IPS-NIHi7 (cell line): ENCODE data around the gene CMPK2.

Source experiments
- DNase-seq: peaks from one replicate; pipeline ENCODE4 v3.0.0; 2012; ENCODE audit warnings: mixed read lengths; ENCODE audit errors: extremely low spot score

CMPK2 gene

GRCh38 chr2:6841537-6842287 is 24.0 kb downstream of the CMPK2 start:
- no peak for DNase-seq

- no peak for DNase-seq
Measured at GRCh38 chr2:6838673-6839319, 26.9 kb downstream of the CMPK2 start.

GRCh38 chr2:6835467-6835866 is 30.2 kb downstream of the CMPK2 start:
- no peak for DNase-seq

- no peak for DNase-seq
Measured at GRCh38 chr2:6834163-6834562, 31.5 kb downstream of the CMPK2 start.

- no peak for DNase-seq
Measured at GRCh38 chr2:6833300-6833604, 32.5 kb downstream of the CMPK2 start.

- DNase-seq: no peak
Measured at GRCh38 chr2:6832596-6833299, 33.0 kb downstream of the CMPK2 start.

- no peak for DNase-seq
Measured at GRCh38 chr2:6831229-6831628, 34.5 kb downstream of the CMPK2 start.

GRCh38 chr2:6828299-6828584 is 37.5 kb downstream of the CMPK2 start:
- peak; percentile 16 for DNase-seq

- DNase-seq: no peak
Measured at GRCh38 chr2:6827566-6828298, 38.0 kb downstream of the CMPK2 start.

GRCh38 chr2:6826081-6826913 is 39.4 kb downstream of the CMPK2 start:
- DNase-seq: peak; percentile 52

- DNase-seq: no peak
Measured at GRCh38 chr2:6824962-6825361, 40.7 kb downstream of the CMPK2 start.

- no peak for DNase-seq
Measured at GRCh38 chr2:6823111-6823510, 42.6 kb downstream of the CMPK2 start.

GRCh38 chr2:6822406-6822805 is 43.3 kb downstream of the CMPK2 start:
- DNase-seq: no peak

GRCh38 chr2:6820903-6821584 is 44.7 kb downstream of the CMPK2 start:
- no peak for DNase-seq

- DNase-seq: no peak
Measured at GRCh38 chr2:6820236-6820635, 45.5 kb downstream of the CMPK2 start.

GRCh38 chr2:6819668-6820067 is 46.0 kb downstream of the CMPK2 start:
- no peak for DNase-seq

- DNase-seq: no peak
Measured at GRCh38 chr2:6818012-6818411, 47.7 kb downstream of the CMPK2 start.

GRCh38 chr2:6814869-6815268 is 50.8 kb downstream of the CMPK2 start:
- no peak for DNase-seq

GRCh38 chr2:6814312-6814711 is 51.4 kb downstream of the CMPK2 start:
- no peak for DNase-seq

- DNase-seq: no peak
Measured at GRCh38 chr2:6813573-6813972, 52.1 kb downstream of the CMPK2 start.

GRCh38 chr2:6812857-6813530 is 52.7 kb downstream of the CMPK2 start:
- no peak for DNase-seq
